IMR-90 (cell line): Measurements from ENCODE around the gene IFI27L2. TPM values are rescaled to one million over a fixed set of nuclear protein-coding genes. Genes with fewer than 3 reads are reported as not detected.

Experiments used
- ATAC-seq: fragments of 200-7000 bp; cut with Tn5 transposase; 2 replicates; pipeline ENCODE4 v1.9.1; 2020; ENCODE audit warnings: low read depth, mild to moderate bottlenecking, moderate library complexity
- BruUV-seq: library from RNA; stranded (reverse); fragments of 400-500 nt; replicated peaks from 2 replicates; lab custom pipeline; 2021; lab: Mats Ljungman, UMichigan
- CTCF ChIA-PET: fragments of 300-600 bp; formaldehyde crosslinking; extraction: SDS; loops from one replicate; lab custom pipeline; 2021; ENCODE audit warnings: antibody characterized with exemption; lab: Yijun Ruan, JAX
- POLR2A ChIA-PET: fragments of 300-600 bp; sonication (Branson Sonifier 250); formaldehyde crosslinking; loops from one replicate; lab custom pipeline; 2022; ENCODE audit warnings: antibody characterized with exemption; ENCODE audit not compliant: unreplicated experiment; lab: Charles Lee
- DNase-seq: peaks from one replicate; pipeline ENCODE4 v3.0.0; 2013
- H2AFZ ChIP-seq: replicated peaks from 2 replicates; pipeline ENCODE3; 2013; ENCODE audit warnings: low read length, mild to moderate bottlenecking; ENCODE audit not compliant: poor library complexity
- H2AK5ac ChIP-seq: 2 replicates; pipeline ENCODE4 v1.6.1; 2013; ENCODE audit warnings: low read depth, low read length, inconsistent platforms
- H2AK9ac ChIP-seq: replicated peaks from 2 replicates; pipeline ENCODE3; 2013; ENCODE audit warnings: mild to moderate bottlenecking, low read depth, low read length, moderate library complexity; ENCODE audit not compliant: poor library complexity
- H2BK120ac ChIP-seq: 2 replicates; pipeline ENCODE4 v1.6.1; 2013; ENCODE audit warnings: low read depth, low read length, inconsistent platforms
- H2BK15ac ChIP-seq: 3 replicates; pipeline ENCODE4 v1.6.1; 2013; ENCODE audit warnings: low read depth, low read length, inconsistent platforms
- H2BK20ac ChIP-seq: 2 replicates; pipeline ENCODE4 v1.6.1; 2013; ENCODE audit warnings: low read depth, mild to moderate bottlenecking, inconsistent platforms, low read length, moderate library complexity
- H2BK5ac ChIP-seq: 2 replicates; pipeline ENCODE4 v1.6.1; 2013; ENCODE audit warnings: mild to moderate bottlenecking, low read depth, low read length, inconsistent platforms; ENCODE audit not compliant: poor library complexity, severe bottlenecking
- H3K14ac ChIP-seq: replicated peaks from 2 replicates; pipeline ENCODE4 v1.6.1; 2013; ENCODE audit warnings: low read depth, low read length, inconsistent platforms
- H3K18ac ChIP-seq: 2 replicates; pipeline ENCODE4 v1.6.1; 2013; ENCODE audit warnings: low read depth, low read length, control low read depth
- H3K23ac ChIP-seq: 2 replicates; pipeline ENCODE4 v1.6.1; 2013; ENCODE audit warnings: low read depth, low read length, inconsistent platforms
- H3K27ac ChIP-seq: 2 replicates; pipeline ENCODE4 v1.5.1; 2013; ENCODE audit warnings: mild to moderate bottlenecking, control low read depth, low read length; ENCODE audit not compliant: insufficient read depth
- H3K27me3 ChIP-seq: 2 replicates; pipeline ENCODE4 v1.6.1; 2013; ENCODE audit warnings: low read length; ENCODE audit not compliant: control insufficient read depth, insufficient read depth
- H3K36me3 ChIP-seq: 2 replicates; pipeline ENCODE4 v1.6.1; 2013; ENCODE audit warnings: low read length, mixed read lengths; ENCODE audit not compliant: control insufficient read depth, insufficient read depth
- H3K4ac ChIP-seq: 2 replicates; pipeline ENCODE4 v1.6.1; 2013; ENCODE audit warnings: low read depth, low read length, inconsistent platforms
- H3K4me1 ChIP-seq: 2 replicates; pipeline ENCODE4 v1.6.1; 2013; ENCODE audit warnings: low read length, mixed read lengths; ENCODE audit not compliant: control insufficient read depth, insufficient read depth
- H3K4me2 ChIP-seq: 2 replicates; pipeline ENCODE4 v1.6.1; 2013; ENCODE audit warnings: low read depth, mild to moderate bottlenecking, control low read depth, low read length, moderate library complexity
- H3K4me3 ChIP-seq: 2 replicates; pipeline ENCODE4 v1.5.1; 2013; ENCODE audit warnings: low read depth, mild to moderate bottlenecking, control low read depth, low read length, moderate library complexity; ENCODE audit not compliant: insufficient read depth
- H3K56ac ChIP-seq: 2 replicates; pipeline ENCODE4 v1.6.1; 2013; ENCODE audit warnings: low read length, inconsistent platforms; ENCODE audit not compliant: insufficient read depth; ENCODE audit errors: extremely low read depth
- H3K79me1 ChIP-seq, 2 experiments: 2 replicates each; pipeline ENCODE4 v1.6.1; 2013; ENCODE audit warnings: low read length in 2 of 2, inconsistent platforms in 1 of 2, low read depth in 1 of 2
- H3K9ac ChIP-seq: 2 replicates; pipeline ENCODE4 v1.6.1; 2013; ENCODE audit warnings: low read depth, low read length, control low read depth
- H3K9me1 ChIP-seq: 2 replicates; pipeline ENCODE4 v1.6.1; 2013; ENCODE audit warnings: low read length, inconsistent platforms; ENCODE audit not compliant: insufficient read depth
- H3K9me3 ChIP-seq: 2 replicates; pipeline ENCODE4 v1.6.1; 2013; ENCODE audit warnings: low read length; ENCODE audit not compliant: control insufficient read depth, insufficient read depth
- H4K20me1 ChIP-seq: 2 replicates; pipeline ENCODE4 v1.6.1; 2013; ENCODE audit warnings: low read length, inconsistent platforms; ENCODE audit not compliant: insufficient read depth
- H4K5ac ChIP-seq: 2 replicates; pipeline ENCODE4 v1.6.1; 2013; ENCODE audit warnings: mild to moderate bottlenecking, low read depth, low read length, control low read depth
- H4K8ac ChIP-seq, 2 experiments: 2 replicates each; pipeline ENCODE4 v1.6.1; 2013; ENCODE audit warnings: low read depth in 2 of 2, low read length in 2 of 2, control low read depth in 1 of 2, inconsistent platforms in 1 of 2
- H4K91ac ChIP-seq: 2 replicates; pipeline ENCODE4 v1.6.1; 2013; ENCODE audit warnings: low read depth, low read length, inconsistent platforms; ENCODE audit not compliant: insufficient read depth
- BHLHE40 ChIP-seq: fragments of 150-350 bp; IDR thresholded peaks from 2 replicates; pipeline ENCODE4 v1.6.1; 2016; ENCODE audit warnings: mild to moderate bottlenecking, low read depth, low read length
- CEBPB ChIP-seq: IDR thresholded peaks from 2 replicates; pipeline ENCODE4 v1.6.1; 2012; ENCODE audit warnings: low read depth, low read length, improper control_type of control experiment
- CHD1 ChIP-seq: IDR thresholded peaks from 2 replicates; pipeline ENCODE4 v1.6.1; 2012; ENCODE audit warnings: low read depth, low read length, improper control_type of control experiment
- CTCF ChIP-seq: conservative IDR thresholded peaks from 2 replicates; pipeline ENCODE4 v1.5.1; 2012; ENCODE audit warnings: mild to moderate bottlenecking, low read depth, low read length, improper control_type of control experiment
- ELK1 ChIP-seq: fragments of 150-350 bp; IDR thresholded peaks from 2 replicates; pipeline ENCODE4 v1.6.1; 2016; ENCODE audit warnings: low read depth, mild to moderate bottlenecking, low read length, moderate library complexity, borderline replicate concordance
- MAFK ChIP-seq: IDR thresholded peaks from 2 replicates; pipeline ENCODE4 v1.6.1; 2012; ENCODE audit warnings: low read depth, low read length, improper control_type of control experiment
- MXI1 ChIP-seq: IDR thresholded peaks from 2 replicates; pipeline ENCODE4 v1.6.1; 2012; ENCODE audit warnings: low read depth, mild to moderate bottlenecking, low read length, moderate library complexity, borderline replicate concordance
- NFE2L2 ChIP-seq: fragments of 150-350 bp; IDR thresholded peaks from 2 replicates; pipeline ENCODE4 v1.6.1; 2016; ENCODE audit warnings: low read depth, mild to moderate bottlenecking, low read length
- POLR2A ChIP-seq: IDR thresholded peaks from 2 replicates; pipeline ENCODE4 v1.6.1; 2012; ENCODE audit warnings: mild to moderate bottlenecking, low read depth, low read length
- RAD21 ChIP-seq: IDR thresholded peaks from 2 replicates; pipeline ENCODE4 v1.6.1; 2012; ENCODE audit warnings: low read length, improper control_type of control experiment
- RCOR1 ChIP-seq: IDR thresholded peaks from 2 replicates; pipeline ENCODE4 v1.6.1; 2012; ENCODE audit warnings: mild to moderate bottlenecking, low read length, improper control_type of control experiment; ENCODE audit not compliant: insufficient replicate concordance
- SMC3 ChIP-seq: fragments of 150-350 bp; IDR thresholded peaks from 2 replicates; pipeline ENCODE4 v1.6.1; 2016; ENCODE audit warnings: low read depth, mild to moderate bottlenecking, antibody characterized with exemption, low read length, moderate library complexity
- USF2 ChIP-seq: fragments of 150-350 bp; IDR thresholded peaks from 2 replicates; pipeline ENCODE4 v1.6.1; 2017; ENCODE audit warnings: mild to moderate bottlenecking, antibody characterized with exemption, low read length, low read depth
- WGBS, 2 experiments: methylation state at CpG; one replicate each; pipeline versions ENCODE4 v1.1.5 to v1.1.7; 2013; ENCODE audit warnings: missing lambda C conversion rate in 2 of 2; ENCODE audit not compliant: insufficient read length in 1 of 2; ENCODE audit errors: extremely low coverage in 2 of 2; 5-methylcytosine and 5-hydroxymethylcytosine counted together
- dilution Hi-C: fragments of 300-500 bp; cut with HindIII; formaldehyde crosslinking; loops from one replicate; pipeline ENCODE4 v1.14.3; 2018; ENCODE audit warnings: low sequenced_read_pairs; ENCODE audit not compliant: unreplicated experiment
- in situ Hi-C: fragments of 300-500 bp; cut with MboI; formaldehyde crosslinking; loops from 3 replicates; pipeline ENCODE4 v1.14.3; 2019; ENCODE audit warnings: low sequenced_read_pairs, inconsistent platforms, mixed read lengths
- intact Hi-C: fragments of 100-400 bp; cut with micrococcal nuclease; formaldehyde crosslinking; loops from 2 replicates; pipeline ENCODE4 v1.10.0; 2022
- polyA plus RNA-seq, 3 experiments: library from polyadenylated mRNA; depleted of rRNA; stranded (reverse); fragments of >200 nt; gene quantifications; 2 replicates each; pipeline ENCODE4 v1.2.3, GENCODE V29; 2012; ENCODE audit warnings: low replicate concordance in 1 of 3
- total RNA-seq: library from RNA; depleted of rRNA; stranded (reverse); fragments of >200 nt; gene quantifications from 2 replicates; pipeline ENCODE4 v1.2.3, GENCODE V29; 2012

The IFI27L2 gene
- total and polyA plus RNA-seq, 2 of the 4 experiments (the other 2 are of a cell fraction): 43.0 to 187 TPM

GRCh38 chr14:94174604-94175010 lies 45.2 kb upstream of the IFI27L2 start:
- H3K9me1 ChIP-seq: no peaks in the 10 kb centered on the region
- no peak for DNase-seq
- no peak overlapping the region for H4K8ac ChIP-seq
- no peak overlapping the region for H2BK5ac ChIP-seq
- H3K56ac ChIP-seq: no peak overlapping the region
- H2AFZ ChIP-seq: peak overlapping the region; percentile 93
- H3K4me1 ChIP-seq: peaks cover 2% of the 10 kb centered on the region; the same call in 1 of the 2 replicates
- H3K27ac ChIP-seq: no peak overlapping the region
- ATAC-seq: no peak
- H2AK5ac ChIP-seq: no peak overlapping the region
- H3K14ac ChIP-seq: no peak overlapping the region
- ChIA-PET POLR2A (no interaction called here), CTCF (no interaction called here)
- H4K5ac ChIP-seq: no peak overlapping the region
- H4K91ac ChIP-seq: no peak overlapping the region
- peak overlapping the region; percentile 21 for H3K4me2 ChIP-seq
- H3K9me3 ChIP-seq: no peaks in the 10 kb centered on the region
- dilution Hi-C loops (no loop called here), intact Hi-C loops (no loop called here), in situ Hi-C loops (no loop called here)
- H4K20me1 ChIP-seq: no peaks in the 10 kb centered on the region
- H3K79me1 ChIP-seq: no peaks in the 10 kb centered on the region
- H3K36me3 ChIP-seq: no peaks in the 10 kb centered on the region
- no peak overlapping the region for H3K18ac ChIP-seq
- no peak overlapping the region for H3K9ac ChIP-seq
- no peak overlapping the region for H3K4ac ChIP-seq
- H2AK9ac ChIP-seq: no peak overlapping the region
- peaks cover 24% of the 10 kb centered on the region for H3K27me3 ChIP-seq
- BruUV-seq: no TSS peak
- 0% methylated on average over 5 of the region's 39 CpGs; no CpG with 5 or more reads in 1 of the 2 experiments for WGBS, 2 experiments
- H2BK120ac ChIP-seq: no peak overlapping the region
- TF ChIP-seq RCOR1 (no peak), POLR2A (no peak), USF2 (no peak), MAFK (no peak), ELK1 (no peak), BHLHE40 (no peak), CHD1 (no peak), MXI1 (no peak), CTCF (no peak), SMC3 (no peak), RAD21 (no peak), CEBPB (no peak), NFE2L2 (no peak)
- no peak overlapping the region for H3K23ac ChIP-seq
- H2BK20ac ChIP-seq: no peak overlapping the region
- H2BK15ac ChIP-seq: no peak overlapping the region
- peak overlapping the region; percentile 58 for H3K4me3 ChIP-seq
